Measurements from ENCODE around the gene MBOAT1.

DNA sequence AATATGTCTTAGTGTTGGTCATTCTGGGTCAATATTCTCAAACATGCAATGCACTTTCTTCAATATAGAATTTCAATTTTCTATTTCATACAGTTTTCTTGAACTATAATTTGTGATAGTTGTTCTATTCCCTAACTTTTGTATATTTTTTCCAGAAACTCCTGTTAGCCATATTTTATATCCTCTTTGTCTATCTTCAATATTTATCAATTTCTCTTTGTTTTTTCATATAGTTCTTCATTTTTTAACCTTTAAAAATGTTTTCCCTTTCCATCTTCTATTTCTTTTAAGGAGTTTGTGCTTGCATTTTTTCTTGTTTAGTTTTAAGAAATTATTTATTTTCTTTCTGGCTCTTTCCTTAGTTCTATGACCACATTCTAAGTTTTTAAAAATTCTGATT, 42.0 kb upstream of the MBOAT1 start:
- TF ChIP-seq, protein P1, sequence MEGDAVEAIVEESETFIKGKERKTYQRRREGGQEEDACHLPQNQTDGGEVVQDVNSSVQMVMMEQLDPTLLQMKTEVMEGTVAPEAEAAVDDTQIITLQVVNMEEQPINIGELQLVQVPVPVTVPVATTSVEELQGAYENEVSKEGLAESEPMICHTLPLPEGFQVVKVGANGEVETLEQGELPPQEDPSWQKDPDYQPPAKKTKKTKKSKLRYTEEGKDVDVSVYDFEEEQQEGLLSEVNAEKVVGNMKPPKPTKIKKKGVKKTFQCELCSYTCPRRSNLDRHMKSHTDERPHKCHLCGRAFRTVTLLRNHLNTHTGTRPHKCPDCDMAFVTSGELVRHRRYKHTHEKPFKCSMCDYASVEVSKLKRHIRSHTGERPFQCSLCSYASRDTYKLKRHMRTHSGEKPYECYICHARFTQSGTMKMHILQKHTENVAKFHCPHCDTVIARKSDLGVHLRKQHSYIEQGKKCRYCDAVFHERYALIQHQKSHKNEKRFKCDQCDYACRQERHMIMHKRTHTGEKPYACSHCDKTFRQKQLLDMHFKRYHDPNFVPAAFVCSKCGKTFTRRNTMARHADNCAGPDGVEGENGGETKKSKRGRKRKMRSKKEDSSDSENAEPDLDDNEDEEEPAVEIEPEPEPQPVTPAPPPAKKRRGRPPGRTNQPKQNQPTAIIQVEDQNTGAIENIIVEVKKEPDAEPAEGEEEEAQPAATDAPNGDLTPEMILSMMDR (IDR thresholded peaks at IDR 0.05; ENCODE audit: insufficient read depth, low read depth, low read length): no peak
- no peak for TF ChIP-seq EZH2 (IDR thresholded peaks at IDR 0.05; ENCODE audit: insufficient read depth, low read length)

Data from astrocyte (in vitro differentiated cells and primary cell).